Neural cell (in vitro differentiated cells): Measurements from ENCODE around the gene RNF227.

ENCODE experiments used
- CTCF ChIP-seq: fragments of 450-650 bp; IDR thresholded peaks from 2 replicates; pipeline ENCODE4 v1.5.1; 2014; ENCODE audit warnings: antibody characterized with exemption, mild to moderate bottlenecking, moderate library complexity; ENCODE audit not compliant: poor library complexity, severe bottlenecking
- EP300 ChIP-seq: fragments of 450-650 bp; conservative IDR thresholded peaks from 2 replicates; pipeline ENCODE4 v1.6.1; 2014; ENCODE audit warnings: antibody characterized with exemption, mild to moderate bottlenecking, moderate library complexity; ENCODE audit not compliant: poor library complexity, severe bottlenecking
- POLR2AphosphoS5 ChIP-seq: IDR thresholded peaks from 2 replicates; pipeline ENCODE4 v1.6.1; 2012

- TF ChIP-seq POLR2AphosphoS5, result no peak
- TF ChIP-seq CTCF, result no peak
- TF ChIP-seq EP300, result no peak
These were observed 21.9 kb downstream of the RNF227 start for GRCh38 chr17:7894226-7894625.
